Astrocyte (in vitro differentiated cells and primary cell): ENCODE results near the gene DRC7.

ENCODE experiments used
- CTCF ChIP-seq: IDR thresholded peaks from 2 replicates; pipeline ENCODE4 v1.5.1; 2011; ENCODE audit warnings: low read depth, mild to moderate bottlenecking, inconsistent platforms, low read length, moderate library complexity; ENCODE audit not compliant: insufficient read depth
- EZH2 ChIP-seq: IDR thresholded peaks from 2 replicates; pipeline ENCODE4 v1.6.1; 2012; ENCODE audit warnings: mild to moderate bottlenecking, low read length, inconsistent platforms; ENCODE audit not compliant: insufficient read depth

- no peak for TF ChIP-seq CTCF
- no peak for TF ChIP-seq EZH2
These were observed 40.7 kb upstream of the DRC7 start for GRCh38 chr16:57653936-57654335.
